Measurements from ENCODE around the gene RPA1.

DNA sequence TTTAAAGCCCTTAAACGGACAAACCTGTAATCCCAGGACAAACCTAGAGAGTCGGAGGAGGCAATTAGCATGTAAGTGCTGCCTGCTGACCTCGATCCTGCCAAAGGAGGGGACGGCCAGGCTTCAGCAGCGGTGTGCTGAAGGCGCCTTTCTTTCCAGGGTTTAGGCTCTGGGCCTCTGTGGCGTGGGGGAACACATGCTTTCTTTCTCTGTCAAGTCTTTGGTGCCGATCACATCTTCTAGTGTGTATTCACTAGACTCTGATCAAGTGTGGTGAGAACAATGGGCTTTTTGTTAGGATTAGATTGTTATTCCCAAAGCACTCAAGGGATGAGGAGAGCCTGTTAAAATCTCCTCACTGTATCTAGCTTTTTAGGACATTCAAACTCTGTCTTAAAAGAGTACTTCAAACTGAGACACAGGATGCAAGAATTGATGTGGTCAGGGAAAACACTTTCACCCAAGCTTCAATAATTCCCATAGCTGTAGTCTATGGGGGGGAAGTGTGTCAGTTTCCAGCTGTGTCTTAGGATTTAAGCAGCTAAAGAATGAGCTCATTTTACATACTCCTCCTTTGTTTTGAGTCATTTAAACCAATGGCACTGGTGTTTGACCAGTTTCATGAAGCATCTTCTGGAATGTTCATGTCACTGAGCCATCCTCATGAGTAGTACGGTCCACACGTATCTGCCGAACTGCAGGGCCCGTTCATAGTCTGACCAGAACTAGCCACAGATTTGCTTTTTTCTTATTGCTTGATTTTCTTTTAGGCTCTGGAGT lies 51.2 kb downstream of the RPA1 start:
- no peak for TF ChIP-seq EZH2 (optimal IDR thresholded peaks at IDR 0.05; ENCODE audit: low read depth, low read length)
- TF ChIP-seq, protein P1, sequence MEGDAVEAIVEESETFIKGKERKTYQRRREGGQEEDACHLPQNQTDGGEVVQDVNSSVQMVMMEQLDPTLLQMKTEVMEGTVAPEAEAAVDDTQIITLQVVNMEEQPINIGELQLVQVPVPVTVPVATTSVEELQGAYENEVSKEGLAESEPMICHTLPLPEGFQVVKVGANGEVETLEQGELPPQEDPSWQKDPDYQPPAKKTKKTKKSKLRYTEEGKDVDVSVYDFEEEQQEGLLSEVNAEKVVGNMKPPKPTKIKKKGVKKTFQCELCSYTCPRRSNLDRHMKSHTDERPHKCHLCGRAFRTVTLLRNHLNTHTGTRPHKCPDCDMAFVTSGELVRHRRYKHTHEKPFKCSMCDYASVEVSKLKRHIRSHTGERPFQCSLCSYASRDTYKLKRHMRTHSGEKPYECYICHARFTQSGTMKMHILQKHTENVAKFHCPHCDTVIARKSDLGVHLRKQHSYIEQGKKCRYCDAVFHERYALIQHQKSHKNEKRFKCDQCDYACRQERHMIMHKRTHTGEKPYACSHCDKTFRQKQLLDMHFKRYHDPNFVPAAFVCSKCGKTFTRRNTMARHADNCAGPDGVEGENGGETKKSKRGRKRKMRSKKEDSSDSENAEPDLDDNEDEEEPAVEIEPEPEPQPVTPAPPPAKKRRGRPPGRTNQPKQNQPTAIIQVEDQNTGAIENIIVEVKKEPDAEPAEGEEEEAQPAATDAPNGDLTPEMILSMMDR (IDR thresholded peaks at IDR 0.05; ENCODE audit: low read length): no peak
- TF ChIP-seq EZH2phosphoT487 (IDR thresholded peaks at IDR 0.05; ENCODE audit: low read length): no peak

Measured in MM.1S (cell line).